HG03558 (cell line): ENCODE data around the gene OR8S1.
"Not testable (repeated sequence)": the region's sequence is repeated elsewhere in the genome, so short reads cannot be mapped to it uniquely, and the experiment has no call there.

Source experiments
- ATAC-seq: cut with Tn5 transposase; IDR thresholded peaks from one replicate; pipeline ENCODE4 v1.9.1; 2021; ENCODE audit warnings: moderate number of reproducible peaks; ENCODE audit not compliant: unreplicated experiment; ENCODE audit errors: extremely low read depth

Gene OR8S1, protein sequence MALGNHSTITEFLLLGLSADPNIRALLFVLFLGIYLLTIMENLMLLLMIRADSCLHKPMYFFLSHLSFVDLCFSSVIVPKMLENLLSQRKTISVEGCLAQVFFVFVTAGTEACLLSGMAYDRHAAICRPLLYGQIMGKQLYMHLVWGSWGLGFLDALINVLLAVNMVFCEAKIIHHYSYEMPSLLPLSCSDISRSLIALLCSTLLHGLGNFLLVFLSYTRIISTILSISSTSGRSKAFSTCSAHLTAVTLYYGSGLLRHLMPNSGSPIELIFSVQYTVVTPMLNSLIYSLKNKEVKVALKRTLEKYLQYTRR

GRCh38 chr12:48525332-48525731 is at the start of gene OR8S1:
Gene OR8S1, plus strand, starts transcription at chr12:48525632. Its CDS starts 0 bp downstream, at chr12:48525632.
- no peak for ATAC-seq

DNA sequence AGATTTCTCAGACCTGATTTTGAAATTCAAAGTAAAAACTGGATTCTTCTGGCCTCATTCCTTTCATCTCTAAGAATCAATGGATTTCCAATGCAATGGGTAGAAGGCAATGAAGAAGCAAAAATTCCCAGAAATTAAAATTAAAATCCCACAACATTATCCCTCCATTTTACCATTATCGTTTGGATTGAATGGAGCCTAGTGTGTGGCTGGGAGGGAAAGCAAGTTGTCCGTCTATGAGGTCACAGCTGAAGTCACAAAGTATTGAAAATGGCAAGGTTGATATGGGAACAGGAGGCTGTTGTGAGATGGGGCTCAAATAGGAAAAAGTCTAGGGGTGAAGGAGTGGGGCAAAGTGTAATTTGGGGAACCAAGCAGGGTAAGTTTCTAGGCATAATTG is 43.2 kb upstream of the OR8S1 start, which contains the start of gene C12orf54:
TSS of gene C12orf54 (plus strand) at position 301 of the 400 bp plus-strand sequence. CDS start 799 bp downstream, outside the sequence.
- no peak for ATAC-seq

DNA sequence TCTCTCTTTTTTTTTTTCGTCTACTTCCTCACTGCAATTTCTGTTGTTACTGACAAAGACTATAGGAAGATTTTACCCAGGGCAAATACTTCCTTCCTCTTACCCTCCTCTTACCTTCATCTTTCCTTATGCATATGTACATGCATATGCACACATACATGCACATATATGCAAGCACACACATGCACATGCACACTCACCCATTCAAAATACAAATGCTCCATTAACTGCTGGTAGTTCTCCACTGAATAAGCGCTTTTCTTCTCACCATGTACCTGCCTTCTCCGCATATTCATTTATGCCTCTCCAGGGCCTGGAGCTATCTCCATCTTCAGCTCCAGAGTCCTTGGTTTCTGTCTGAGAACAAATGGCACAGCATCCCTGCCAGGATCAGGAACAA is 42.5 kb upstream of the OR8S1 start:
- ATAC-seq = no peak

DNA sequence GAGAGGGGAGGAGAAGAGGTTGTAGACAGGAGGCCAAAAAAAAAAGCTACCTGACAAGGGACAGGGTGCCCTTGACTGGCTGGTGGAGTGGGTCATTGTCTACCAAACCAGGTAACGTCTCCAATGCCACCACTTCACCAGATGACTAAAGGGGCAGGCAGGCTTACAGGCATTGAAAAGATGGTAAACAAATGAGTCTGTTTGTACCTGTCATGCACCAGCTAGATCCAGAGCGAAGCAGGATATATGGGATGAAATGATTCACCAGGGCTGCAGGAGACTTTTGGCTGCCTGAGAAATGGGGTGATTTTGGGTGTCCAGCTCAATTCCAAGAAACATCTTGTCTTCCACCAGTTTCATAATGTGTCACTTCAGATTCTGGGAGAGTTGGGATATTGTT is 39.2 kb upstream of the OR8S1 start:
- ATAC-seq = no peak

DNA sequence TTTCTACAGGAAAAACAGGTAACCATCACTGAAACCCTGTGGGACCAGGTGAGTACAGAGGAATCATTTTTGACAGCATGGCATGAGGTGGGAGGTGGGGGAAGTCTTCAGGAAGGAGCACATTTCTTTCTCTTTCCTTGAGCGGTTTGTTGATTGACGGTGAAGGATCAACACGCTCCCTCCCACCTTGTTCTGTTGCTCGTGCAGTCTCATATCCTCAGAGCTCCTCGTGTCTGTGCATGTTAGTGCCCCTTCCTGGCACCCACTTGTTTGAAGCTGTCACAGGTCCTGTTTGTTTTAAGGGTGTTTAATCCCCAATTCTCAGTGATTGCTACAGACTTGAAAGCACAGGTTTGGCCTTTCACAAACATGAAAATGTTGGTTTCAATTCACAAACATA is 38.8 kb upstream of the OR8S1 start:
- ATAC-seq = no peak

GRCh38 chr12:48489012-48489411 is 36.4 kb upstream of the OR8S1 start:
- ATAC-seq = peak; percentile 94

DNA sequence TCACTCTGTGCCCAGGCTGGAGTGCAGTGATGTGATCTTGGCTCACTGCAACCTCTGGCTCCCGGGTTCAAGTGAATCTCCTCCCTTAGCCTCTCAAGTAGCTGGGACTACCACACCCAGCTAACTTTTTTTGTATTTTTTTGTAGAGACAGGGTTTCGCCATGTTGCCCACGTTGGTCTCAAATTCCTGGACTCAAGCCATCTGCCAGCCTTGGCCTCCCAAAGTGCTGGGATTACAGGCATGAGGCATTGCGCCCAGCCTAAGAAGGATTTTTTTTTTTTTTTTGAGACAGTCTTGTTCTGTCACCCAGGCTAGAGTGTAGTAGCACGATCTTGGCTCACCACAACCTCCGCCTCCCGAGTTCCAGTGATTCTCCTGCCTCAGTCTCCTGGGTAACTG is 36.0 kb upstream of the OR8S1 start:
- not testable (repeated sequence) for ATAC-seq

GRCh38 chr12:48500281-48500680 is 25.2 kb upstream of the OR8S1 start:
- not testable (repeated sequence) for ATAC-seq

GRCh38 chr12:48506836-48507235 is 18.6 kb upstream of the OR8S1 start:
- ATAC-seq = not testable (repeated sequence)

GRCh38 chr12:48508987-48509386 is 16.4 kb upstream of the OR8S1 start:
- no peak for ATAC-seq

DNA sequence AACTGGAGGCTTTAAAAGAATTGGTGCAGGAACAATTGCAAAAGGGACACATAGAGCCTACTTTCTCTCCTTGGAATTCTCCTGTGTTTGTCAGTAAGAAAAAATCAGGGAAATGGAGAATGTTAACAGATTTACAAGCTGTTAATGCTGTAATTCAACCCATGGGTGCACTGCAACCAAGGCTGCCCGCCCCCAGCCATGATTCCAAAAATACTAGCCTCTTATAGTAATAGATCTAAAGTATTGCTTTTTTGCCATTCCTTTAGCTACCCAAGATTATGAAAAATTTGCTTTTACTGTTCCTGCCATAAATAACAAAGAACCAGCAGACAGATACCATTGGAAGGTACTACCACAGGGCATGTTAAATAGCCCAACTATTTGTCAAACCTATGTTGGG is 15.3 kb upstream of the OR8S1 start:
- ATAC-seq = no peak

DNA sequence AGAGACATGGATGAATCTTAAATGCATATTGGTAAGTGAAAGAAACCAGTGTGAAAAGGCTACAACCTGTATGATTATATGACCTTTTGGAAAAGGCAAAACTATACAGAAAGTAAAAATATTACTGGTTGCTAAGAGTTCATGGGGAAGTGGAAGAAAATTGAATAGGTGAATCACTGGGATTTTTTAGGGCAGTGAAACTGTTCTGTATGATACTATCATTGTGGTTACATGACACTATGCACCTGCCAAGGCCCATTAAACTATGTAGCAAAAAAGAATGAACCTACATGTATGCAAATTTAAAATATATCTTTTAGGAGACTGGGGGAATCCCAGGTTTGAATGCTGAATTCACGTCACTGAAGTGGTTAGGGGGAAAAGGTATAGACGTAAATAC is 12.6 kb upstream of the OR8S1 start:
- ATAC-seq = peak; percentile 83

DNA sequence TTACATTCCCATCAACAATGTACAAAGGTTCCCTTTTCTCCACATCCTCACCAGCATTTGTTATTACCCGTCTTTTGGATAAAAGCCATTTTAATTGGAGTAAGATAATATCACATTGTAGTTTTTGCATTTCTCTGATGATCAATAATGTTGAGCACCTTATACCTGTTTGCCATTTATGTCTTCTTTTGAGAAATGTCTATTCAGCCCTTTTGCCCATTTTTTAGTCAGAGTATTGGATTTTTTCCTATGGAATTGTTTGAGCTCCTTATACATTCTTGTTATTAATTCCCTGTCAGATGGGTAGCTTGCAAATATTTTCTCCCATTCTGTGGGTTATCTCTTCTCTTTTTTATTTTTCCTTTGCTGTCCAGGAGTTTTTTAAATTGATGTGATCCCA is 10.7 kb upstream of the OR8S1 start:
- ATAC-seq = no peak

DNA sequence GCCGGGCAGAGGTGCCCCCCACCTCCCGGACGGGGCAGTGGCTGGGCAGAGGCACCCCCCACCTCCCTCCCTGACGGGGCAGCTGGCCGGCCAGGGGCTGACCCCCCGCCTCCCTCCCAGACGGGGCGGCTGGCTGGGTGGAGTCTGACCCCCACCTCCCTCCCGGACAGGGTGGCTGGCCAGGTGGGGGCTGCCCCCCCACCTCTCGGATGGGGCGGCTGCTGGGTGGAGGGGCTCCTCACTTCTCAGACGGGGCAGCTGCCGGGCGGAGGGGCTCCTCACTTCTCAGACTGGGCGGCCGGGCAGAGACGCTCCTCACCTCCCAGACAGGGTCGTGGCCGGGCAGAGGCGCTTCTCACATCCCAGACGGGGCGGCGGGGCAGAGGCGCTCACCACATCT is 5.1 kb upstream of the OR8S1 start:
- ATAC-seq = not testable (repeated sequence)

GRCh38 chr12:48527891-48528670 is 2.6 kb downstream of the OR8S1 start:
- ATAC-seq = no peak

- ATAC-seq = no peak
Observed at GRCh38 chr12:48532601-48533000, 7.2 kb downstream of the OR8S1 start.

GRCh38 chr12:48536602-48537001 is 11.2 kb downstream of the OR8S1 start:
- no peak for ATAC-seq

- no peak for ATAC-seq
Observed at GRCh38 chr12:48542300-48542928, 17.0 kb downstream of the OR8S1 start.

GRCh38 chr12:48545833-48546469 is 20.5 kb downstream of the OR8S1 start:
- ATAC-seq = no peak

DNA sequence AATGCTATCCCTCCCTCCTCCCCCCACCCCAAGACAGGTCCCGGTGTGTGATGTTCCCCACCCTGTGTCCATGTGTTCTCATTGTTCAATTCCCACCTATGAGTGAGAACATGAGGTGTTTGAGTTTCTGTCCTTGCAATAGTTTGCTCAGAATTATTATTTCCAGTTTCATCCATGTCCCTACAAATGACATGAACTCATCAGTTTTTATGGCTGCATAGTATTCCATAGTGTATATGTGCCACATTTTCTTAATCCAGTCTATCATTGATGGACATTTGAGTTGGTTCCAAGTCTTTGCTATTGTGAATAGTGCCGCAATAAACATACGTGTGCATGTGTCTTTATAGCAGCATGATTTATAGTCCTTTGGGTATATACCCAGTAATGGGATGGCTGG is 21.6 kb downstream of the OR8S1 start:
- ATAC-seq = not testable (repeated sequence)

- not testable (repeated sequence) for ATAC-seq
Observed at GRCh38 chr12:48551636-48552035, 26.2 kb downstream of the OR8S1 start.
